ENCODE data around the gene NAB2.
A peak's percentile ranks its signal among the peaks of the same experiment; 100 is the strongest.
"Not testable (repeated sequence)": the region's sequence is repeated elsewhere in the genome, so short reads cannot be mapped to it uniquely, and the experiment has no call there.

Gene NAB2

GRCh38 chr12:57116580-57117281 lies 27.8 kb downstream of the NAB2 start:
- no peak for DNase-seq

- DNase-seq = no peak
Measured at GRCh38 chr12:57118711-57119271, 29.9 kb downstream of the NAB2 start.

- no peak for DNase-seq
Measured at GRCh38 chr12:57119294-57120085, 30.6 kb downstream of the NAB2 start.

- not testable (repeated sequence) for DNase-seq
Measured at GRCh38 chr12:57120718-57121117, 31.8 kb downstream of the NAB2 start.

- no peak for DNase-seq
Measured at GRCh38 chr12:57123813-57124212, 34.9 kb downstream of the NAB2 start.

GRCh38 chr12:57124261-57124877 lies 35.5 kb downstream of the NAB2 start:
- DNase-seq = peak; percentile 33

- no peak for DNase-seq
Measured at GRCh38 chr12:57126061-57126460, 37.1 kb downstream of the NAB2 start.

- DNase-seq = no peak
Measured at GRCh38 chr12:57126561-57126960, 37.6 kb downstream of the NAB2 start.

GRCh38 chr12:57127101-57127725 lies 38.3 kb downstream of the NAB2 start:
- no peak for DNase-seq

- DNase-seq = no peak
Measured at GRCh38 chr12:57127726-57128518, 39.0 kb downstream of the NAB2 start, which contains the start of gene LRP1. Gene LRP1, plus strand, starts transcription at chr12:57128483. Its CDS starts 482 bp downstream, at chr12:57128965.

- DNase-seq = no peak
Measured at GRCh38 chr12:57128519-57129247, 39.8 kb downstream of the NAB2 start.

GRCh38 chr12:57129321-57129842 lies 40.5 kb downstream of the NAB2 start:
- DNase-seq = no peak

GRCh38 chr12:57129889-57130288 lies 41.0 kb downstream of the NAB2 start:
- no peak for DNase-seq

GRCh38 chr12:57130941-57131340 lies 42.0 kb downstream of the NAB2 start:
- DNase-seq = no peak

- no peak for DNase-seq
Measured at GRCh38 chr12:57131896-57132744, 43.2 kb downstream of the NAB2 start.

GRCh38 chr12:57133013-57133569 lies 44.2 kb downstream of the NAB2 start:
- no peak for DNase-seq

GRCh38 chr12:57133916-57134315 lies 45.0 kb downstream of the NAB2 start:
- no peak for DNase-seq

- no peak for DNase-seq
Measured at GRCh38 chr12:57134949-57135348, 46.0 kb downstream of the NAB2 start.

GRCh38 chr12:57135527-57136326 lies 46.8 kb downstream of the NAB2 start:
- DNase-seq = no peak
